H4 (cell line): ENCODE results near the gene CHMP6. TPM values are rescaled to one million over a fixed set of nuclear protein-coding genes. Genes with fewer than 3 reads are reported as not detected.
A peak's percentile ranks its signal among the peaks of the same experiment; 100 is the strongest.
"Not testable (repeated sequence)": the region's sequence is repeated elsewhere in the genome, so short reads cannot be mapped to it uniquely, and the experiment has no call there.

Source experiments
- DNase-seq: peaks from one replicate; pipeline ENCODE4 v3.0.0-alpha.2; 2015; ENCODE audit warnings: low spot score
- total RNA-seq: library from RNA; depleted of rRNA; stranded (reverse); fragments of >200 nt; shearing (Covaris generic); gene quantifications from 2 replicates; pipeline ENCODE4 v1.2.3, GENCODE V29; 2014

The CHMP6 gene
- total RNA-seq, 1 experiment from 2014 or later, result 21.4 TPM

DNA sequence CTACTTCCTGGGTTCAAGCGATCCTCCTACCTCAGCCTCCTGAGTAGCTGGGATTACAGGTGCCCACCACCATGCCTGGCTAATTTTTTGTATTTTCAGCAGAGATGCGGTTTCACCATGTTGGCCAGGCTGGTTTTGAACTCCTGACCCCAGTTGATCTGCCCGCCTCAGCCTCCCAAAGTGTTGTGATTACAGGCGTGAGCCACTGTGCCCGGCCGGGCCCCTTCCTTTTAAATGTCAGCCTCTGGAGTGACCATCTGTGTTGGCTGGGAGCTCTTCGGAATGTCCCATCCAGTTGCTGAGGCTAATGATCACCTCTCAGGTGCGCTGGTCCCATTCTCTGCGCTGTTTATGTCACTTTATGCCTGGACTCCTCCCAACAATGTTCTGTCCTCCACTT, 38.7 kb downstream of the CHMP6 start:
- not testable (repeated sequence) for DNase-seq

DNA sequence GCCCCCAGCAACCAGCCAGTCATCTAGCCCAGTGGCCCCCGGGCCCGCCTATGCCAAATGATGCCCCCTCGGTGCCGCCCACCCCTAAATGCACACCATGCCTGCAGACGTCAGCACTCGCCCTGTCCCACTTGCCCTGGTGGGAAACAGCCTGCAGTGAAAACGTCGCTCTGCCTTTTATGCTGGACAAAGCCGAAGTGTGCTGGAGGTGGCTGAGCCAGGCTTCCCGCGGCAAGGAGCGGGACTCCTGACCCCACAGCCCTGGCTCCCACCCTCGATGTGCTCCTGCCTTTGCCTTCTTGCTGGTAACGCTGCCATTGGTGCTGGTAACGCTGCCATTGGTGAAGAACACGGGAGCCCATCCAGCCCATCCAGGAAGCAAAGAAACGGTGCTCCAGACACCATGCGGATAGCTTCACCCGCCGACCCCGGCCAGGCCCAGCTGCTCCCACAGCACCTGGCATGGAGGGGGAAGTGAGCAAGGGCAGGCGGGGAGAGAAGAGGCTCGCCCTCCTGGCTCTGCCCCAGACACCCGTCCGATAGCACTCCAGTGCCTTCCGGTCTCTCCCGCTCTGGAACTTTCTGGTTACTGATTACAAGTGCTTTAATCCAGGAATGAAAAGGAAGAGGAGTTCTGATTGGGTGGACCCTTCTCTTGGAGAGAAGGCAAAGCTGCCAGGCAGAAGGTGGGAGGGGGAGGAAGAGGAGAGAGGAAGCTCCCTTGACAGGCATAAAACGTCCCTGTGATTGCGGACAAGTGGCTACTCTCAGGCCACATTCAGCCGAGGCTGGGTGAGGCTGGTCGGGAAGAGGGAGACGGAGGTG, 39.3 kb downstream of the CHMP6 start:
- DNase-seq, result no peak

DNA sequence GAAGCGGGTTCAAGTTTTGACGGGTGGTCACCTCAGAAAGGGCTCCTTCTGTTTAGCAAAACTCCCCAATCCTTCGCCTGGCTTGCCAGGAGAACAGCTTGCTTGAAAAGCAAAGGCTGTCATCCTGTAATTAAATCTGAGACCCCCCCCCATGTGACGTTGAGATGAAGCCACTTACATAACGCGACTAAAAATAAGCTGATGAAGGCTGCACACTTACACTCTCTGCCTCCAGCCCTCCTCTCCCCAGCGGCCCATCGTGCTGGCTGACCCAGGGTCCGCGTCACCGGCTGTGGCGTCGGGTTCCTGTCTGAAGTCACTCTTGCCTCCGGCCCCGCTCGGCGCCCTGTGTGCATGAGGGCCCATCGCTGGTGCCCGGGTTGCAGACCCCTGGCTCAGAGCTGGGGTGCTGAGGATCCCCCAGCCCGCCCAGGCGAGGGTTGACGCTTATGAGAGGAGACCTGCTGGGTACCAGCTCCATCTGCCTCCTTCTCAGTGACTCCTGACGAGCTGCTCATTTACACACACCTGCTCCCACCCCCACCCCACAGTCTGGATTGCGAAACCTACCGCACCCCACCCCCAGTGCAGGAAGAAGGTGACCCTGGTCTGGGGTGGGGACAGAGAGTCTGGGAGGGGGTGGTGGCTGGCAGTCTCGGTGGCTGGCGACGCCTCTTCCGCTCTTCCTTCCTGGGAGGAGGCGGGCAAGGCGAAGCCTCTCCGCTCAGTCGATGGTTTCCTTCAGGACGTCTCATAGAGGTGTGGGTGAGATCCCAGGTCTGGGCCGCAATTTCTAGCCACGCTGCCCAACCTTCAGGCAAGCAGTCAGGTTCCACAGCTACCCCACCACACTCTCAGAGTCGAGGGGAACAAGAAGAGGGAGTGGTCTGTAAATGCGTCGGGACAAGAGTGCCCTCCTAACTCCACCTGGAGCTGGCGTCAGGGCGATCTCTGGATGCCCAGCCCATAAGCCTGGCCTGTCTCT, 40.2 kb downstream of the CHMP6 start:
- DNase-seq, result no peak

DNA sequence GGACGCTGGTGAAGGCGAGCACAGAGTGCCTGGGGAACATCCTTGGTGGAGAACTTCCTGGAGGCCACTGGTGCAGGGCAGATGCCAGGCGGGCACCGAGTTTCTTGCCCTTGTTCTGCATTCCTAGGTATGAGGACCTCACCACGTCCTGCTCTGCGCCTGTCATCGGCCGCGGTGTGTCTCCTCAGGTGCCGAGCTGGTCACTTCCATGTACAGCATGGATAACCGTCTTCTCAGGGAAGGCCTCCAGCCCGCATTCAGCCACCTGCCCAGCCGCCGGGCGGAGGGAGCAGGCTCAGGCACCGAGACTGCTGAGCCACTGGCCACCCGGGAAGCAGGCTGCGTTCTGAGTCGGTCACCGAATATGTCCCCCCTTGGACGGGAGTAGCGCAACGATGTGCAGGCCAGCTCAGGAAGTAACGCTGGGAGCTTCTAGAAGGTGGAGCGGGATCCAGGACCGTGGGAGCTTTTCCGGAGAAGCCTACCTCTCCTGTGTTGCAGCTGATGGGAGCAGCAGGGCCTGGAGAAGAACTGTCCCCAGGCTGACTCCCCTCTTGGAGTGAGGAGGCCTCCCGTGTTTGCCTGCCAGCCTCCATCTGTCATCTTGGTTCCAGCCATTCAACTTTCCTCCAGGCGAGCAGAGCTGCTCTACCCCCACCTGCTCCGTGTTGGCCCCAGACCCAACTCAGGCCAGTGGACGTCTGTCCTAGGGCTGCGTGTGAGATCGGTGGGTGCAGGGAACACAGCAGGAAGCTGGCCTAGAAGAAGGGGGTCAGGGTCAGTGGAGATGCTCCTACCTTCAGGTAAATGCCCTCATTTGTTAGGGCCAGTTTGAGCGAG, 41.2 kb downstream of the CHMP6 start:
- no peak for DNase-seq

DNA sequence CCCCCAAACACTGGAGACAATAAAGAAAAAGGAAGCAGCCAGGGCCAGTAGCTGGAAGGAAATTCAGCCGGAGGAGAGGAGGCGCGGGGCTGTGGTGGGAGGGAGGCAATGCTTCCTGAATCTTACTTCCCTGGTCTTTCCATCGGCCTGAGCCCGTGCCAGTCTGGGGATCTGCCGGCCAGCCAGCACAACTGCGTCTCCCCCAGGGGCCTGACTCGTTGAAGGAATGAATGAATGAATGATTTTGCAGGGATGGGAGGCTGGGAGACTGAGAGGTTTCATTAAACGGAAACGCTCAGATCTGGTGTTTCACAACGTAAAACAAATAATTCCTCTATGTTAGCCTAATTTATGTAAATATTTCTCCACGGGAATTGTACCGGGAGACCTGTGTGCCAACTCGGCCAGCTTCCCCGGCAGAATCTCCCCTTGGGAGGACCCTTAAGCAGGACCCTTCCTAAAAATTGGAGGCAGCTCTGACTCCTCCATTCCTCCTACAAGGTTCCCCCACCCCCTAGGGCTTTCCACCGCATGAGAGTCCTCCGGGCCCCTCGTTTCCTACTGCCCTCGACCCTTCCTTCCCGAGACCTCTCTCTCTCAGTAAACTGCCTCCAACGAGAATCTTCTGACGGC, 42.0 kb downstream of the CHMP6 start:
- DNase-seq, result no peak

DNA sequence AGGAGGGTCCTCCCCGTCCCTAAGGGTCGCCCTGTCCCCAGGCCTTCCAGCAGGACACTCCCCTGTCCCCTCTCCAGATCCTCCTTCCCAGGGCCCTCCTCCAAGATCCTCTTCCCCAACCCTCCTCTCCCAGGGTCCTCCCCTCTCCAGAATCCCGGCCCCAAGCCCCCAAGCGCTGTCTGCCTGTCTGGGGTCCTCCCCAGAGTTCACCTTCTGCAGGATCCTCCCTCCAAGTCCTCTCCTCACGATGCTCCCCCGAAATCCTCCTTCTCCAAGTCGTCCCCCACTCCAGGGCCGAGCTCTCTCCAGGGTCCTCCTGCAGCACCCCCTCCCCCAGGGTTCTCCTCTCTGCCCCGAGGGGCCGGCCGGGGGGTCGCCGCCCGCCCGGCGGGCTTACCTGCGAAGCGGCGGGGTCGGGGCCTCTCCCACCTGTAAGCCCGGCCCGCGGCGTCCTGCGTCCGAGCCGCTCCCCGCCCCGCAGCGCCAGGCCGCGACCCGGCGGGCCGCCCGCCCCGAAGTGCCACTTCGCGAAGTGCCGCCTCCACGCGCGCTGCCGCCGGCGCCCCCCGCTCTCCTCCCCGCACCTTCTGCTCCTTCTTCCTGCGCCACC, 42.6 kb downstream of the CHMP6 start:
- no peak for DNase-seq

DNA sequence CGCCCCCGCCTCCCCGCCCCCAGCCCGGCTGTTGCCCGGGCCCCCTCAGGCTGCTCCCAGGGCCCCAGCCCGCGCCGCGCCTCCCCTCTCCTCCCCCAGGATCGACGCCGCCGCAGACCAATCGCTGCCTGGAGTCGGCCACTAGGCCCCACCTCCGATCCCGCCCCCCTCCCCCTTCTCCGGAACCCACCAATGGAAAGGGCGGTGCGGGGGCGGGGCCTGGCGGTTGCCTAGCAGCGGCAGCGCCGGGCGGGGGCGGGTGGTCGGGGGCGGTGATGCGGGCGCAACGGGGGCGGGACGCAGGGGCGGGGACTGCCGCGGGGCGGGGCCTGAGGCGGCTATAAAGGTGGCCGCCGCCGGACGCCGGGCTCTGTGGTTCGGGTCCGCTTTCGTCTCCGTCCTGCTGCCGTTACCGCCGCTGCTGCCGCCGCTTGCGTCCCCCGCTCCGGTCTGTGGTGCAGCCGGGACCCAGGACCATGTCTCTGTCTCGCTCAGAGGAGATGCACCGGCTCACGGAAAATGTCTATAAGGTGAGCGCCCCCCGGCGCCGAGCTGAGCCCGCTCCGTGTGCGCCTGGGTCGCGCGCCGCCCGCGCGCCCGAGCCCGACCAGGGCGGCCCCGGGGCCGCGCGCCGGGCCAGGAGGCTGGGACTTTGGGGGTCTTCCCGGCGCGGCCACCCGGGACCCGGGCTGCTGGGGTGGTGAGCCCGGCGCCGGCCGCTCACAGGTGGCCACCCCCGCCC, 43.3 kb downstream of the CHMP6 start, which contains the start of gene BAIAP2:
Gene BAIAP2, plus strand, starts transcription at position 373 of the 742 bp plus-strand sequence. Its CDS starts 104 bp downstream, at position 477.
- DNase-seq, result peak; percentile 88

DNA sequence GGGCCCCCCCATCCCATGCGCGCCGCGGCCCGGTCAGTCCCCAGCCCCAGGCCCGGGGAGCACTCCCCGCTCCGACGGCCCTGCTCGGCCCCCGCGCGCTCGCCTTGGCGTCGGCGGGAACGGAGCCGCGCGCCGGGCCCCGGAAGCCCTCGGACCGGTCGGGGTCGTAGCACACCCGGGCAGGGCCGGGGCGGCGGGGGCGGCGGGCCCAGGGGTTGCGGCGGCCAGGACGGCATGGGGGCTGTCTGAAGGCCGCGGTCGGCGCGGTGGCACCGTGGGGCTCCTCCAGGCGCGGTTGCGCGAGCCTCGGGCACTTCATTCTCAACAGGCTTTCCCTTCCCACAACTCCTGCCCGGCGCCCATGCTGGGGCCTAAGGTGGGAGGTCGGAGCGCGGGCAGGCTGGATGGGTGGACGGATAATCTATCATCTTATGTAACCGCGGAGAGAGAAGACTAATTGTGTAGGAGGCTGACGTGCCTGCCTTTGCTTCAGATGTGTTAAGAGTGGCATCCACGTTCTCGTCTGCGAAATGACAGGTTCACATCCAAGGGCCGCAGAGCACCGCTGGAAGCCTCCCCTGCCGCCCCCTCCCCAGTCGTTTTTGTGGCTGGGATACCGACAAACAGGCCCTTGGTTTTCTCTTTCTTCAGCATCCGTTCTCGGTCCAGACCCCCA, 44.0 kb downstream of the CHMP6 start:
- DNase-seq, result no peak

DNA sequence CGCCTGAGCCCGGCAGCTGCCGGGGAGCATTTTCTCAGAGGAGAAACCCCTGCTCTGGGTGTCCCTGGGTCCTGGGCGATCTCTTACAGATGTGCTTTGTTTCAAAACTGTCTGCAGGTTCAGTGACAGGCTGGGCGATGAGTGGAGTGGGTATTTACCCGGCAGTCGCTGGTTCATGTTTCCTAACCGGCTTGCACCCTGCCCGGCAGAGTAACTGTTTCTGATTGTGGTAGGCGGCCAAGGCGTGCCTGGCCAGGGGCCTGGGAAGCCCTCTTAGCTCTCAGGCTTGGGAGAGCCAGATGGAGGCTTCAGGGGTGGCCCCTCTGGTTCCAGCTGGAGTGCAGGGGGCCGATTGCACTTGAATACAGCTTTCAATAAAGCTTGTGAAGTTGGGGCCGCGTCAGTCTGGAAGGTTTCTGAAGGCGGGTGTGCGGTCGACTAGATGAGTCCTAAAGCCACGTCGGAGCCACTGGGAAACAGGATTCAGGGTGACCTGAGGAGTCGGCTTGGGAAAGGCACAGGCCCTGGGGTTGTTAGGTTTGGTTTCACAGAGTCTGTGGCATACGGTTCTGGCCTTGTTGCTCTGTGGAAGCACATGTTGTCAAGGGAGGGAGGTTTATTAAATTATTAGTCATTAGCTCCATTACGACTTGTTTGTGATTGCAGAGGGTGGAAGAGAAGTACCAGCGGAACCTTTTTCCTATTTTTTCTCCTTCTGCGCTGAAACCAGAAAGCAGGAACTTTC, 44.7 kb downstream of the CHMP6 start:
- no peak for DNase-seq

DNA sequence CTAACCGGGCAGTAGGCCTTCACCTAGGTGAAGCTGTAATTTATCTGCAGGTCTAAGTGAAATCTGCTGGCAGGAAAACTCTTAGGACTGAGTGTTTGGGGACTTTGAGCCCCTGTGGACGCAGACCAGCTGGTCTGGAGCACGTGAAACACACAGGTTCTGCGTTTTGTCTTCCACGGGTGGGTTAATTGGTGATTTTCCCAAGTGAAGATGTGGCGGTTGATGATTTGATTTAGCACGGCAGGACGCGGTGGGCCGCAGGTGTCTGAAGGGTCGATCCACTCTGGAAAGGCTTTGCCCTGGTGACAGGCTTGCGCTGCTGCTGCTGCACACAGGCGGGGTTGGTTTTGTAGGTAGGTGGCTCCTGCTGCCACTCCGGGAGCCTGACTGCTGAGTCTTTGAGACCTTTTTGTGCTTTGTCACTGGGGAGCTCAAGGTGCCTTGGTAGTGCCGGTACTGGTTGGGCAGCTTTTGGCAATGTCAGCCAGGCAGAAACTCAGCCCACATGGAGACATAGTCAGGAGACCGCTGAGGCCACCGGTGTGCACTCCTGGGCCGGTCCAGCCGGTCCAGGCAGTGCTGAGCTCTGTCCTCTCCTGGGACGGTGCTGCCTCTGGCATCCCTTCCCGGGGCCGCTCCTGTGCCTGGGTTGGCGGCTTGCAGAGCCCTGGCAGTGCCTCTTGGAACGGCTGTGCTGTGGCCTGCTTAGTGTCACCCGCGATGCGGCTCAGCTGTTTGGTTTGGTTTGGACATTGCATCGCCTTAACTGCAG, 45.6 kb downstream of the CHMP6 start:
- DNase-seq, result no peak

DNA sequence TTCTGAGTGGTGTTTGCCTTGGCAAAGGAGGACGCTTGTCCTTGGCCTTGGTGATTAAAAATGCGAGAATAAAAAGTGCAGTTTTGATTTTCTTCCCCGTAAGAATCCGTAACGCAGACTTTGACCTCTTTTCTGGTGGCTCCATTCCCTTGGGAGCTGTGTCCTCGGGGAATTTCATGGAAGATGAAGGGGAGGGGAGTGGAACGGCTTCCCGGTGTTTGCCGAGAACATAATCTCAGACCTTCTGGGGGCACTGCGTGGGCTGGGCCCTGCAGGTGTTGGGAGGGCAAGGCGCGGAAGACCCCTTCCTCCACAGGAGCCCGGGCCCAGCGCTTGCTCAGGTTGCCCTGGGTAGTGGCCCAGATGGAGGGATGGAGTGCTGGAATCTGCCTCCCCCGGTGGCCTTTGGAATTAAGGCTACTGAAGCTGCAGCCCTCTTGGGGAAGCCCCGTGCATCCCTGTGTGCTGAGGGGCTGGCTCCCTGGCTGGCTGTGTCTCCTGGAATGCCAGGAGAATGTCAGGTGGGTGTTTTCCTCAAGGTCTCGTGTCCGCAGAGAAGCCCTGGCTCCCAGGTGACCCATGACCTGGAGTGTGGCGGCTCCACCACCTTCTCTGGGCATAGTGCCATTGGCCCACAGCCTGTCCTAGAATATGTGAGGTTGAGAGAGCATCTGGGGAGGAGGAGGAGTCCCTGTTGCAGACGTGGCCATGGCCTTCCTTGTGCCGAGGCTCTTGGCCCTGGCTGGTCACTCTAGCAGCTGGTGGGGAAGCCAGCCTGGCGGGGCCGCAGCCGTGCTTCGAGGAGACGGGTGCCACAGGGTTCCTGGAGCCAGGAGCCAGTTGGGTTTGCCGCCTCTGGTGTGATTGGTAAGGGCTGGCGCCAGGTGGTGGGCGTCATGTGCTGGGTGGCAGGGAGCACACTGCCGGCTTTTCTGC, 46.4 kb downstream of the CHMP6 start:
- no peak for DNase-seq

DNA sequence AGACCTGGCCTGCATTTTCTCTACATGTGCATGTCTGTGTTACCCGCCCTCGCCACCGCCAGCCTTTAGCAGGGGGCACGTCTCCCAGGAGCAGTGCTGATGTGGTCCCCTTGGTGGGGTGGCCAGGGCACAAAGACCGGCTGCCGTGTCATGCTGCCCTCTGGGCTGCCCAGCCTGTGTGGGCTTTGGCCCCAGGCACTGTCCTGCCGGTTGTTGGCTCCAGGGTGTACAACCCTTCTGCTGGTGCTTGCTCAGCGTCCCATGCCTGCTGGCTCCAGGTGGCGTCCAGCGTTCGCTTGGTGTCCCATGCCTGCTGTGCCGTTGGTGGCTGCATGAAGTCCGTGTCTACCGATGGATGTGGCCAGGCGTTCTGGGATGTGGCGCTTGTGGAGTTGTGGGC, 47.5 kb downstream of the CHMP6 start:
- no peak for DNase-seq

DNA sequence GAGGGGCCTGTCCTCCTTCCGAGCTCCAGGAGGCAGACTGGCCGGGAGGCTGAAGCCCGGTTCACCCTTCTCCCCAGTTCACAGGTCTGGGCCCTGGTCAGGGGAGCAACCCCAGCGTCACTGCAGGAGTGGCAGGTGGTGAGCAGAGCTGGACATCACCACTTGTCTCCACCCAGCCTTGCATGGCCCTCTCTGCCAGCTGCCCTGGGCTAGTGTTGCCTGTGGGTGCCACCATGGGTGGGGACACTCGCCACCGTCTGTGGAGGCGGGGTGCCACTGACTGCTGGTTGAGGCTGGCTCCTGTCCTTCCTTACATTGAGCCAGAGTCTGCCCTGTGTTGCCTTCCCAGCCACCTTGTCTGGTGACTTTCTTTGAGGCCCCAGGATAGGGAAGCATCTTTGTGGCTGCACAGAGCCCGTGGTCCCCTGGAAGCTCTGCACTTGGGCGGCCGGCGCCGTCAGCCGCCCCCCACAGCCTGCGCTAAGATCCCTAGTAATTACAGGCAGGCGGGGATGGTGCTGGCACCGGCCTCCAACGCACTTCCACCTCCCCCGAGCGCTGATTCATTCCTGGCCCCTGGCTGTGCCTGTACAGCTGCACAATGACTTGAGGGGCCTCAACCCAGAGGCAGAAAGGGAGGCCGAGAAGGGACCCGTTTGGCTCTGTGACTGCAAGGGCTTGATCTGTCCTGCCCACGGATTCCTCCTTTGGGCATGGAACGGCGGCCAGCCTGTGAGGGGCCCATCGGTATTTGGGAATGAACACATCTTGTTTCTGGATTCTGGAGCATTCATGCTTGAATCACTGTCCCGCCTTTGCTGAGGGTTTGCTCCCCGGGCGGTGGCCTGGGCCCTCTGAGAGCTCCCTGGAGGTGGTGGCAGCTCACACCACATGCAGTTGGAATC, 48.5 kb downstream of the CHMP6 start:
- DNase-seq, result peak; percentile 56

DNA sequence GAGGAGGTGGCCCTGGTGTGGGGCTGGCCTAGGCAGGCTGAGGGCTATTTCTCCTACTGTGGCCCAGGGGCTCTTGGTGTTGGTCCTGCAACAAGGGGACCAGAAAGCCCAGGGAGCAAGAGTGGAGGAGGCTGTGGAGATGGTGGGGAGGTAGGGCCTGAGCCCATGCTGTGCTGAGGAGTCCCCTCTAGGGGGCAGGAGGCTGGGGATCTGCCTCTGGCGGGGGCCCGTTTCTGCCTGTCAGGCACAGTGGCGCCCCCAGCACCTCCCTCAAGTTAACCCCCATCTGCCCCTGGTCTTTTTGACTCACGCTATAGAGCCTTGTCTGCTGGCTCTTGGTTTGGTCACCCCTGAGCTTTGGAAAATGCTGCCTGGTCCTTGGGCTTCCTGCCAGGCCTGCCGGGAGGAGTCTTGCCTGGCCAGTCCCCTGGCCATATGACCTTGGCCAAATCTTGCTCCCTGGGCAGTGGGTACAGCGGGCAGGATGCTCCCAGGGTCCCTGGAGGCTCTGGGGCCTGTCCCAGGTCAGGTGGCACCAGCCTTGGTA, 49.2 kb downstream of the CHMP6 start:
- DNase-seq, result no peak

DNA sequence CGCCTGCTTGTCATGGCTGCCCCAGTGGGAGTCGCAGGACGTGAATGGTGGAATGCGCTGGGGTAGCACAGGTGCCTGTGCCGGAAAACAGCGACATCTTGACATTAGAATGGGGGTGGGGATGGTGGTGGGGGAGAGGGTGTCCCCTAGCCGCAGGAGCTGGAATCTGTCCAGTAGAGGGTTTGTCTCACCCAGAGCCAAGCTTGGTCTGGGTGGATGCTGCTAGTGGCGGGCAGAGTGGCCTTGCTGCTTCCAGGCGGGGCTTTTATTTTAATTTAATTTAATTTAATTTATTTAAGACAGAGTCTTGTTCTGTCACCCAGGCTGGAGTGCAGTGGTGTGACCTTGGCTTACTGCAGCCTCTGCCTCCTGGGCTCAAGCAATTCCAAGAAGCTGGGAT, 51.0 kb downstream of the CHMP6 start:
- DNase-seq, result no peak
